Esophagus muscularis mucosa (tissue), 3 donors: ENCODE measurements around the gene PRDM9.

Source experiments
- POLR2AphosphoS5 ChIP-seq, 2 donors: sonication (generic); formaldehyde crosslinking; IDR thresholded peaks; one replicate each; pipeline ENCODE4 v1.6.1; 2017; ENCODE audit warnings: antibody characterized with exemption in 2 of 2
- TF ChIP-seq, protein P1 (sequence below), 3 experiments: fragments of 200-600 bp in 2 of 3; fragments of 450-650 bp in 1 of 3; sonication (generic) in 2 of 3; IDR thresholded peaks; one replicate each; pipeline ENCODE4 v1.5.1; 2017 to 2019; ENCODE audit warnings: antibody characterized with exemption in 3 of 3, mild to moderate bottlenecking in 2 of 3, moderate library complexity in 1 of 3

DNA sequence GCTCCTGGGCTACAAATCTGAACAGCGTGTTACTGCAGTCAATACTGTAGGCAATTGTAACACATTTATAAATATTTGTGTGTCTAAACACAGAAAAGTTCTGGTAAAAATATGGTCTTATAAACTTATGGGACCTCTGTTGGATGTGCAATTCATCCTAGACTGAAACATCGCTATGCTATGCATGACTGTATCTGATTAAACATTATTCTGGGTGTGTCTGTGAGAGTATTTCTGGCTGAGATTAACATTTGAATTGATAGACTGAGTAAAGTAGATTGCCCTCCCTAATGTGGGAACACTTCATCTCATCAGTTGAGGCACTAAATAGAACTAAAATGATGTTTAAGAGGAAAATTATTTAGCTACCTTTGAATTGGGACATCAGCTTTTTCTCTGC, 24.3 kb upstream of the PRDM9 start:
- TF ChIP-seq POLR2AphosphoS5 (IDR thresholded peaks at IDR 0.05) = no peak
- TF ChIP-seq, protein P1, sequence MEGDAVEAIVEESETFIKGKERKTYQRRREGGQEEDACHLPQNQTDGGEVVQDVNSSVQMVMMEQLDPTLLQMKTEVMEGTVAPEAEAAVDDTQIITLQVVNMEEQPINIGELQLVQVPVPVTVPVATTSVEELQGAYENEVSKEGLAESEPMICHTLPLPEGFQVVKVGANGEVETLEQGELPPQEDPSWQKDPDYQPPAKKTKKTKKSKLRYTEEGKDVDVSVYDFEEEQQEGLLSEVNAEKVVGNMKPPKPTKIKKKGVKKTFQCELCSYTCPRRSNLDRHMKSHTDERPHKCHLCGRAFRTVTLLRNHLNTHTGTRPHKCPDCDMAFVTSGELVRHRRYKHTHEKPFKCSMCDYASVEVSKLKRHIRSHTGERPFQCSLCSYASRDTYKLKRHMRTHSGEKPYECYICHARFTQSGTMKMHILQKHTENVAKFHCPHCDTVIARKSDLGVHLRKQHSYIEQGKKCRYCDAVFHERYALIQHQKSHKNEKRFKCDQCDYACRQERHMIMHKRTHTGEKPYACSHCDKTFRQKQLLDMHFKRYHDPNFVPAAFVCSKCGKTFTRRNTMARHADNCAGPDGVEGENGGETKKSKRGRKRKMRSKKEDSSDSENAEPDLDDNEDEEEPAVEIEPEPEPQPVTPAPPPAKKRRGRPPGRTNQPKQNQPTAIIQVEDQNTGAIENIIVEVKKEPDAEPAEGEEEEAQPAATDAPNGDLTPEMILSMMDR (IDR thresholded peaks at IDR 0.05) = no peak
